GM12878 (cell line): ENCODE data around the gene VTCN1. TPM values are rescaled to one million over a fixed set of nuclear protein-coding genes. Genes with fewer than 3 reads are reported as not detected.

Experiments
- ATAC-seq: fragments of 200-7000 bp; cut with Tn5 transposase; 3 replicates; pipeline ENCODE4 v1.9.1; 2020; ENCODE audit warnings: mild to moderate bottlenecking, moderate library complexity
- BruUV-seq: library from RNA; stranded (reverse); fragments of 400-500 nt; replicated peaks from 2 replicates; lab custom pipeline; 2021; lab: Mats Ljungman, UMichigan
- CTCF ChIA-PET: fragments of 300-600 bp; sonication (Branson Sonifier 250); formaldehyde crosslinking; extraction: SDS; loops from one replicate; lab custom pipeline; 2021; ENCODE audit warnings: inconsistent platforms; lab: Yijun Ruan, JAX
- POLR2A ChIA-PET: fragments of 350-600 bp; formaldehyde crosslinking; extraction: SDS; loops from one replicate; lab custom pipeline; 2021; ENCODE audit warnings: inconsistent platforms; lab: Charles Lee
- RAD21 ChIA-PET: fragments of 300-600 bp; sonication (Branson Sonifier 250); formaldehyde crosslinking; loops from one replicate; lab custom pipeline; 2023; ENCODE audit warnings: antibody characterized with exemption; ENCODE audit not compliant: unreplicated experiment; lab: Charles Lee
- SMC1A ChIA-PET: fragments of 300-600 bp; sonication (Branson Sonifier 250); formaldehyde crosslinking; loops from one replicate; lab custom pipeline; 2023; ENCODE audit not compliant: unreplicated experiment, uncharacterized antibody; lab: Charles Lee
- DNase-seq: peaks from one replicate; pipeline ENCODE4 v3.0.0-alpha.2; 2011; ENCODE audit warnings: low read depth, low spot score
- FAIRE-seq: peaks from 3 replicates; lab custom pipeline; 2011; peaks lifted over from hg19 to GRCh38; lab: Jason Lieb, UNC
- H2AFZ ChIP-seq: 2 replicates; pipeline ENCODE4 v1.6.0; 2011; ENCODE audit warnings: low read depth, low read length, control low read depth; ENCODE audit not compliant: control insufficient read depth
- H3K27ac ChIP-seq: 2 replicates; pipeline ENCODE4 v1.5.1; 2011; ENCODE audit warnings: control low read depth; ENCODE audit not compliant: control insufficient read depth, insufficient read depth
- H3K27me3 ChIP-seq, 2 experiments: replicated peaks in 1 of 2; 2 replicates each; pipeline versions ENCODE4 v1.6.0 to v1.6.1; 2011; ENCODE audit warnings: low read length in 1 of 2; ENCODE audit not compliant: control insufficient read depth in 2 of 2, insufficient read depth in 2 of 2
- H3K36me3 ChIP-seq, 2 experiments: 2 replicates each; pipeline ENCODE4 v1.5.1; 2011; ENCODE audit warnings: low read length in 1 of 2; ENCODE audit not compliant: control insufficient read depth in 2 of 2, insufficient read depth in 2 of 2
- H3K4me1 ChIP-seq: 2 replicates; pipeline ENCODE4 v1.6.1; 2011; ENCODE audit warnings: mild to moderate bottlenecking, low read length, moderate library complexity, mixed read lengths; ENCODE audit not compliant: control insufficient read depth, insufficient read depth
- H3K4me2 ChIP-seq: 2 replicates; pipeline ENCODE4 v1.6.0; 2011; ENCODE audit warnings: control low read depth; ENCODE audit not compliant: control insufficient read depth, insufficient read depth
- H3K4me3 ChIP-seq: fragments of 200-600 bp; sonication (generic); 2 replicates; pipeline ENCODE4 v1.5.1; 2016
- H3K79me2 ChIP-seq: 2 replicates; pipeline ENCODE4 v1.6.0; 2011; ENCODE audit warnings: low read length; ENCODE audit not compliant: control insufficient read depth, insufficient read depth
- H3K9ac ChIP-seq: 2 replicates; pipeline ENCODE4 v1.8.0; 2011; ENCODE audit warnings: low read length, control low read depth, mixed read lengths; ENCODE audit not compliant: control insufficient read depth, insufficient read depth
- H3K9me3 ChIP-seq: replicated peaks from 3 replicates; pipeline ENCODE4 v1.5.1; 2011; ENCODE audit warnings: mild to moderate bottlenecking, low read length; ENCODE audit not compliant: control insufficient read depth, insufficient read depth
- H4K20me1 ChIP-seq: 2 replicates; pipeline ENCODE4 v1.6.0; 2011; ENCODE audit not compliant: control insufficient read depth, insufficient read depth
- CBX5 ChIP-seq: sonication (generic); IDR thresholded peaks from 2 replicates; pipeline ENCODE4 v1.6.1; 2016; ENCODE audit warnings: low read depth, moderate library complexity, mild to moderate bottlenecking, inconsistent platforms
- DPF2 ChIP-seq: fragments of 450-650 bp; IDR thresholded peaks from 2 replicates; pipeline ENCODE4 v1.6.1; 2017; ENCODE audit warnings: mild to moderate bottlenecking
- EP300 ChIP-seq, 2 experiments: fragments of 150-350 bp in 1 of 2; IDR thresholded peaks; 2 replicates each; pipeline ENCODE4 v1.6.1; 2011 to 2012; ENCODE audit warnings: low read depth in 2 of 2, low read length in 2 of 2, borderline replicate concordance in 1 of 2, improper control_type of control experiment in 1 of 2, inconsistent platforms in 1 of 2; ENCODE audit not compliant: control insufficient read depth in 1 of 2
- KAT2A ChIP-seq: conservative IDR thresholded peaks from 2 replicates; pipeline ENCODE4 v1.6.1; 2011; ENCODE audit warnings: low read depth, low read length; ENCODE audit not compliant: control insufficient read depth
- MTA2 ChIP-seq: fragments of 450-650 bp; IDR thresholded peaks from 2 replicates; pipeline ENCODE4 v1.6.1; 2016; ENCODE audit warnings: low read depth, mild to moderate bottlenecking, moderate library complexity
- MXI1 ChIP-seq: fragments of 150-350 bp; IDR thresholded peaks from 2 replicates; pipeline ENCODE4 v1.6.1; 2011; ENCODE audit warnings: low read depth, mild to moderate bottlenecking, inconsistent platforms, low read length, improper control_type of control experiment
- NFIC ChIP-seq: IDR thresholded peaks from 2 replicates; pipeline ENCODE4 v1.6.1; 2012; ENCODE audit warnings: low read depth, mild to moderate bottlenecking, inconsistent platforms, low read length, moderate library complexity
- POU2F2 ChIP-seq: IDR thresholded peaks from 3 replicates; pipeline ENCODE4 v1.6.1; 2011; ENCODE audit warnings: low read depth, mild to moderate bottlenecking, low read length, borderline replicate concordance
- RBBP5 ChIP-seq: fragments of 200-600 bp; sonication (generic); conservative IDR thresholded peaks from 2 replicates; pipeline ENCODE4 v1.6.1; 2016
- RUNX3 ChIP-seq: IDR thresholded peaks from 2 replicates; pipeline ENCODE4 v1.6.1; 2012; ENCODE audit warnings: low read length, inconsistent platforms
- STAT3 ChIP-seq: IDR thresholded peaks from 2 replicates; pipeline ENCODE4 v1.6.1; 2011; ENCODE audit warnings: low read depth, low read length, improper control_type of control experiment
- WGBS: methylation state at CpG from one replicate; pipeline ENCODE4 v1.1.6; 2016; ENCODE audit warnings: low lambda C conversion rate; ENCODE audit not compliant: insufficient replicate concordance, insufficient coverage; ENCODE audit errors: missing lambda C conversion rate; 5-methylcytosine and 5-hydroxymethylcytosine counted together
- in situ Hi-C: fragments of 300-500 bp; cut with MboI; formaldehyde crosslinking; loops from 9 replicates; pipeline ENCODE4 v1.14.3; 2018; ENCODE audit warnings: mixed read lengths
- intact Hi-C: fragments of 100-400 bp; cut with micrococcal nuclease; formaldehyde crosslinking; loops from one replicate; pipeline ENCODE4 v1.14.2; 2022; ENCODE audit not compliant: unreplicated experiment
- polyA plus RNA-seq, 11 experiments: library from polyadenylated mRNA; depleted of rRNA in 4 of 11; unstranded in 6 of 11; stranded (reverse) in 5 of 11; fragments of >200 nt; fragmentation: Nextera tagmentation in 4 of 11; fragmentation: Illumina TruSeq in 1 of 11; extraction: Ambion mirVana in 4 of 11; extraction: Trizol in 1 of 11; gene quantifications; 1 replicate in 1 of 11; 2 replicates in 10 of 11; pipeline versions ENCODE4 v1.2.1 to v1.2.3, GENCODE V29; 2011 to 2016; ENCODE audit warnings: inconsistent platforms in 2 of 11, missing spikeins in 2 of 11, low read depth in 1 of 11
- total RNA-seq, 4 experiments: library from RNA; depleted of rRNA in 3 of 4; stranded (reverse); fragments of >200 nt in 3 of 4; fragmentation: Illumina TruSeq in 1 of 4; extraction: Trizol in 1 of 4; gene quantifications; 2 replicates each; pipeline versions ENCODE4 v1.2.1 to v1.2.3, GENCODE V29; 2013 to 2021
- TF ChIP-seq, protein P1 (sequence below): IDR thresholded peaks from 2 replicates; pipeline ENCODE4 v1.6.1; 2011; ENCODE audit warnings: low read depth, mild to moderate bottlenecking, low read length, moderate library complexity, borderline replicate concordance; ENCODE audit errors: extremely low read depth
- TF ChIP-seq, protein P2 (sequence below): fragments of 450-650 bp; IDR thresholded peaks from 2 replicates; pipeline ENCODE4 v1.6.1; 2016; ENCODE audit warnings: mild to moderate bottlenecking, moderate library complexity, borderline replicate concordance

Gene VTCN1
- total and polyA plus RNA-seq, 10 of the 15 experiments (the other 5 are each of a cell fraction or from before 2014, with no cell fraction given), result not detected

DNA sequence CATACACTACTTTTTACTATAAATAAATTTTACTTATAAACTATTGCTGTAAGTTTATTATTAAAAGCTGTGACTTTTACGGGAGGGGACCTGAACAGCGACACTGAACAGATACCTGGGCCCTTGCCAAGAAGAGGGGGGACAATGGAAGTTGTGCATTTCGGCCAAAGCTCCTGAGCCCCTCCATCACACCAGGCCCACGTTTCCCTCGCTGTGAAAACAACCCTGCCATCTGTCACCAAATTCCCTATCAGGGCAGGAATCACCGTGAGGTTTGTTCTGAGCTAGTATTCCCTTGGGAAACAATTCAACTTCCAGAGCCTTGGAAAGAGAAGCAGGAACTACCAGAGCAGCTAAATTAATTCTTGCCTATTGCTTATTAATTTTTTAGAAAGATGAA, 37.0 kb downstream of the VTCN1 start:
- in situ Hi-C loops, result no loop called here
- no peak for TF ChIP-seq MTA2
- TF ChIP-seq EP300 (IDR thresholded peaks at IDR 0.05; ENCODE audit: borderline replicate concordance in 1 of 2, control insufficient read depth in 1 of 2, low read depth in 2 of 2, low read length in 2 of 2), result no peak
- no peak for TF ChIP-seq RBBP5
- TF ChIP-seq STAT3, result no peak
- no peak for TF ChIP-seq KAT2A
- TF ChIP-seq NFIC, result no peak
- TF ChIP-seq CBX5, result no peak
- TF ChIP-seq MXI1, result no peak
- TF ChIP-seq, all 136 proteins: peak for 0
- 10% methylated on average over 6 of the region's 6 CpGs for WGBS
- no peak overlapping the region for H3K4me3 ChIP-seq
- FAIRE-seq, result no peak
- H3K4me2 ChIP-seq, result no peak overlapping the region
- H3K27ac ChIP-seq, result no peak overlapping the region
- no peaks in the 10 kb centered on the region for H3K36me3 ChIP-seq
- ChIA-PET CTCF (no interaction called here), POLR2A (no interaction called here), RAD21 (interaction anchor here (0.8 kb wide), 1 partner anchor 106 kb away, joined by 3 read pairs; no protein-coding TSS in a partner anchor), SMC1A (interaction anchor here (1.4 kb wide), 1 partner anchor 10 kb away, joined by 3 read pairs; no protein-coding TSS in a partner anchor)
- H3K4me1 ChIP-seq, result no peaks in the 10 kb centered on the region
- no peaks in the 10 kb centered on the region for H3K27me3 ChIP-seq
- H2AFZ ChIP-seq, result no peak overlapping the region
- intact Hi-C loops, result no loop called here
- no peaks in the 10 kb centered on the region for H3K9me3 ChIP-seq
- no peak for ATAC-seq
- H3K9ac ChIP-seq, result no peak overlapping the region
- no peak for DNase-seq
- no peaks in the 10 kb centered on the region for H4K20me1 ChIP-seq
- no peaks in the 10 kb centered on the region for H3K79me2 ChIP-seq
- no TSS peak for BruUV-seq

DNA sequence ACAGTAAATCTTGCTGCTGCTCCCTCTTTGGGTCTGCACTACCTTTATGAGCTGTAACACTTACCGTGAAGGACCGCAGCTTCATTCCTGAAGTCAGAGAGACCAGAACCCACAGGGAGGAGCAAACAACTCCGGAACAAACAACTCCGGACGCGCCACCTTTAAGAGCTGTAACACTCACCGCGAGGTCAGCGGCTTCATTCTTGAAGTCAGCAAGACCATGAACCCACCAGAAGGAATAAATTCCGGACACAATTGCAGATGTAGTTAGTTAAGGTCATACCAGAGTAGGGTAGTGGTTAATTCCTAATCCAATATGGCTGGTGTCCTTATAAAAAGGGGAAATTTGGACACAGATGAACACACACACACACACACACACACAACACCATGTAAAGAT, 37.7 kb downstream of the VTCN1 start:
- no peak for ATAC-seq
- H3K27ac ChIP-seq, result no peak overlapping the region
- no peaks in the 10 kb centered on the region for H3K9me3 ChIP-seq
- no peaks in the 10 kb centered on the region for H3K79me2 ChIP-seq
- POLR2A ChIA-PET, result no interaction called here
- intact Hi-C loops (no loop called here), in situ Hi-C loops (no loop called here)
- TF ChIP-seq POU2F2, result no peak
- TF ChIP-seq, protein P1, sequence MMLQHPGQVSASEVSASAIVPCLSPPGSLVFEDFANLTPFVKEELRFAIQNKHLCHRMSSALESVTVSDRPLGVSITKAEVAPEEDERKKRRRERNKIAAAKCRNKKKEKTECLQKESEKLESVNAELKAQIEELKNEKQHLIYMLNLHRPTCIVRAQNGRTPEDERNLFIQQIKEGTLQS, result no peak
- TF ChIP-seq, protein P2, sequence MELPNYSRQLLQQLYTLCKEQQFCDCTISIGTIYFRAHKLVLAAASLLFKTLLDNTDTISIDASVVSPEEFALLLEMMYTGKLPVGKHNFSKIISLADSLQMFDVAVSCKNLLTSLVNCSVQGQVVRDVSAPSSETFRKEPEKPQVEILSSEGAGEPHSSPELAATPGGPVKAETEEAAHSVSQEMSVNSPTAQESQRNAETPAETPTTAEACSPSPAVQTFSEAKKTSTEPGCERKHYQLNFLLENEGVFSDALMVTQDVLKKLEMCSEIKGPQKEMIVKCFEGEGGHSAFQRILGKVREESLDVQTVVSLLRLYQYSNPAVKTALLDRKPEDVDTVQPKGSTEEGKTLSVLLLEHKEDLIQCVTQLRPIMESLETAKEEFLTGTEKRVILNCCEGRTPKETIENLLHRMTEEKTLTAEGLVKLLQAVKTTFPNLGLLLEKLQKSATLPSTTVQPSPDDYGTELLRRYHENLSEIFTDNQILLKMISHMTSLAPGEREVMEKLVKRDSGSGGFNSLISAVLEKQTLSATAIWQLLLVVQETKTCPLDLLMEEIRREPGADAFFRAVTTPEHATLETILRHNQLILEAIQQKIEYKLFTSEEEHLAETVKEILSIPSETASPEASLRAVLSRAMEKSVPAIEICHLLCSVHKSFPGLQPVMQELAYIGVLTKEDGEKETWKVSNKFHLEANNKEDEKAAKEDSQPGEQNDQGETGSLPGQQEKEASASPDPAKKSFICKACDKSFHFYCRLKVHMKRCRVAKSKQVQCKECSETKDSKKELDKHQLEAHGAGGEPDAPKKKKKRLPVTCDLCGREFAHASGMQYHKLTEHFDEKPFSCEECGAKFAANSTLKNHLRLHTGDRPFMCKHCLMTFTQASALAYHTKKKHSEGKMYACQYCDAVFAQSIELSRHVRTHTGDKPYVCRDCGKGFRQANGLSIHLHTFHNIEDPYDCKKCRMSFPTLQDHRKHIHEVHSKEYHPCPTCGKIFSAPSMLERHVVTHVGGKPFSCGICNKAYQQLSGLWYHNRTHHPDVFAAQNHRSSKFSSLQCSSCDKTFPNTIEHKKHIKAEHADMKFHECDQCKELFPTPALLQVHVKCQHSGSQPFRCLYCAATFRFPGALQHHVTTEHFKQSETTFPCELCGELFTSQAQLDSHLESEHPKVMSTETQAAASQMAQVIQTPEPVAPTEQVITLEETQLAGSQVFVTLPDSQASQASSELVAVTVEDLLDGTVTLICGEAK, result no peak
- no peak for TF ChIP-seq RUNX3
- no peak for TF ChIP-seq DPF2
- no peak overlapping the region for H2AFZ ChIP-seq
- DNase-seq, result no peak
- H3K9ac ChIP-seq, result no peak overlapping the region
- RAD21 ChIA-PET, result no interaction called here
- BruUV-seq, result no TSS peak
- CTCF ChIA-PET, result no interaction called here
- H3K4me2 ChIP-seq, result no peak overlapping the region
- FAIRE-seq, result no peak
- H3K4me3 ChIP-seq, result no peak overlapping the region
- H3K36me3 ChIP-seq, result no peaks in the 10 kb centered on the region
- SMC1A ChIA-PET, result interaction anchor here (1.4 kb wide), 1 partner anchor 9 kb away, joined by 3 read pairs; no protein-coding TSS in a partner anchor
- H3K27me3 ChIP-seq, result no peaks in the 10 kb centered on the region
- no peaks in the 10 kb centered on the region for H3K4me1 ChIP-seq
- whole genome bisulfite sequencing, result 64% methylated on average over 10 of the region's 10 CpGs
- H4K20me1 ChIP-seq, result no peaks in the 10 kb centered on the region
